Right kidney (tissue), 1 donor: ENCODE data around the gene NCAM2.
"Not testable (repeated sequence)": the region's sequence is repeated elsewhere in the genome, so short reads cannot be mapped to it uniquely, and the experiment has no call there.

ENCODE experiments used
- DNase-seq: peaks from one replicate; pipeline ENCODE4 v3.0.0-alpha.2; 2016

NCAM2 gene

DNA sequence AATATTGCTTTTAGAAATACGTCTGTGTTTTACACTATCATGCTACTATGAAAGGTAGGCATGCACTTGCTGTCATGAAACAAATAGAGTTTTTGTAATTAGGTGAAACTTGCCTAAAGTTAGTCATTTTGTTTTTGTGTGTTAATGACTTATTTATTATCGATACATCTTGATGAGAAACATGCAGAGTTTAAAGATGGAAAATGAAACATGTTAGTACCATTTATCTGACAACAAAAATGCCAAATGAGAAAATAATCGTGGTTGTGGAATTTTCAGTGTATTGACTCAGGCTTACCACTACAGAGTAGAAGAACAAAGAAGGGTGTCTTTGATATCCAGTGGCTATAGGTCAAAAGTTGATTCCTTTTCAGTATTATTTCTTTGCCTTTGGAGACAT lies 105.5 kb downstream of the NCAM2 start:
- DNase-seq, result no peak

- DNase-seq, result no peak
These were observed 111.5 kb downstream of the NCAM2 start for GRCh38 chr21:21109736-21110135.

- DNase-seq, result no peak
These were observed 113.2 kb downstream of the NCAM2 start for GRCh38 chr21:21111309-21111920.

DNA sequence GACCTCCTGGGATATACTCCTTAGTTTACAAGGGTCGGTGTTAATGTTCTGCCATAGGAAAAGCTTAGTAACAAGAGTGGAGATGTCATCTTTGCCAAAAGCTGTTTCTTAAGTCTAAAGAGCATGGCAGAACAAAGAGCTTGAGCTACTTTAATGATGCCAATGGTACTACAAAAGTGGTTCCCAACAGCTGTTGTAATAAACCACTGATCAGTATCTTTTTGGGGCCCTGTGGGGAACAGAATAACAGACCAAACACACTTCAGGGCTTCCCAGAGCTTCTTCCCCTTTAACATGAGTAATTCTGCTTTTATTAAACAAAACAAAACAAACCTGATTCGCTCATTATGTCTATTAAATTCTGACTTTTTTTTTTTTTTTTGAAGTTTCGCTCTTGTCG lies 116.3 kb downstream of the NCAM2 start:
- DNase-seq, result no peak

GRCh38 chr21:21119091-21119490 lies 120.9 kb downstream of the NCAM2 start:
- no peak for DNase-seq

- DNase-seq, result no peak
These were observed 124.5 kb downstream of the NCAM2 start for GRCh38 chr21:21122680-21123079.

GRCh38 chr21:21132390-21132789 lies 134.2 kb downstream of the NCAM2 start:
- no peak for DNase-seq

GRCh38 chr21:21137986-21138385 lies 139.8 kb downstream of the NCAM2 start:
- DNase-seq, result no peak

- no peak for DNase-seq
These were observed 148.6 kb downstream of the NCAM2 start for GRCh38 chr21:21146587-21147373.

- no peak for DNase-seq
These were observed 149.2 kb downstream of the NCAM2 start for GRCh38 chr21:21147374-21147745.

- DNase-seq, result no peak
These were observed 149.8 kb downstream of the NCAM2 start for GRCh38 chr21:21148009-21148408.

GRCh38 chr21:21148514-21148913 lies 150.3 kb downstream of the NCAM2 start:
- no peak for DNase-seq

DNA sequence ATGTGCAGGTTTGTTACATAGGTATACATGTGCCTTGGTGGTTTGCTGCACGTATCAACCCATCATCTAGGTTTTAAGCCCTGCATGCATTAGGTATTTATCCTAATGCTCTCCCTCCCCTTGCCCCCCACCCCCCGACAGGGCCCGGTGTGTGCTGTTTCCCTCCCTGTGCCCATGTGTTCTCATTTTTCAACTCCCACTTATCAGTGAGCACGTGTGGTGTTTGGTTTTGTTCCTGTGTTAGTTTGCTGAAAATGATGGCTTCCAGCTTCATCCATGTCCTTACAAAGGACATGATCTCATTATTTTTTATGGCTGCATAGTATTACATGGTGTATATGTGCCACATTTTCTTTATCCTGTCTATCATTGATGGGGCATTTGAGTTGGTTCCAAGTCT lies 151.2 kb downstream of the NCAM2 start:
- DNase-seq, result not testable (repeated sequence)

GRCh38 chr21:21151231-21151630 lies 153.0 kb downstream of the NCAM2 start:
- no peak for DNase-seq

- DNase-seq, result no peak
These were observed 158.2 kb downstream of the NCAM2 start for GRCh38 chr21:21156397-21156796.

DNA sequence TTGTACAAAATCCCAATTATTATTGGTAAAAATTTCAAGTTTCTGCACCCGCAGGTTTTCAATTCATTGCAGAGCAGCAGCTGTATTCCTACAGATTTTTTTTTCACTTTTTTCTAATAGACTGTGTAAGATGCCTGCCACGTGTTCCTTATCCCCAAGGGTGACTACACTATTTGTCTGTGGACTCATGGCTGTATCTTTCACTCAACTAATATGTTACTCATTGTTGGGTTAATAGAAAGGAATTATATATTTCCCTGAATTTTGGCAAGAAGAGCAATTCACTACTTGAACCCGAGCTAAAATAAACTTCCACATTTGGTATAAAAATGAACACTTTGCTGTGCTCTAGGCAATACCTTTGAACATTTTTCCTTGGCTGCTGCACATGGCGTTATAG lies 158.7 kb downstream of the NCAM2 start:
- no peak for DNase-seq

DNA sequence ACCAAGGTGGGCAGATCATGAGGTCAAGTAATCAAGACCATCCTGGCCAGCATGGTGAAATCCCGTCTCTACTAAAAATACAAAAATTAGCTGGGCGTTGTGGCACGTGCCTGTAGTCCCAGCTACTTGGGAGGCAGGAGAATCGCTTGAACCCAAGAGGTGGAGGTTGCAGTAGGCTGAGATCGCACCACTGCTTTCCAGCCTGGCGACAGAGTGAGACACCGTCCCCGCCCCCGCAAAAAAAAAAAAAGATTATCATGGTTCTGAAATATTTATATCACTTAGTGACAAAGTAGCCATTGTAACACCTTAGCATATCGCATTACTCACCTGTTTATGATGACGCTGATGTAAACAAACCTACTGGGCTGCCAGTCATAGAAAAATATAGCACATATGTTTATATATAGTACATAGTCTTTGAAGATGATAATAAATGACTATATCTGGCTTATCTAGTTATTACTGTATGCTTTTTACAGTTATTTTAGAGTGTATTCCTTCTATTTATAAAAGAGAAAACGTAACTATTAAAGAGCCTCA lies 160.2 kb downstream of the NCAM2 start:
- no peak for DNase-seq

DNA sequence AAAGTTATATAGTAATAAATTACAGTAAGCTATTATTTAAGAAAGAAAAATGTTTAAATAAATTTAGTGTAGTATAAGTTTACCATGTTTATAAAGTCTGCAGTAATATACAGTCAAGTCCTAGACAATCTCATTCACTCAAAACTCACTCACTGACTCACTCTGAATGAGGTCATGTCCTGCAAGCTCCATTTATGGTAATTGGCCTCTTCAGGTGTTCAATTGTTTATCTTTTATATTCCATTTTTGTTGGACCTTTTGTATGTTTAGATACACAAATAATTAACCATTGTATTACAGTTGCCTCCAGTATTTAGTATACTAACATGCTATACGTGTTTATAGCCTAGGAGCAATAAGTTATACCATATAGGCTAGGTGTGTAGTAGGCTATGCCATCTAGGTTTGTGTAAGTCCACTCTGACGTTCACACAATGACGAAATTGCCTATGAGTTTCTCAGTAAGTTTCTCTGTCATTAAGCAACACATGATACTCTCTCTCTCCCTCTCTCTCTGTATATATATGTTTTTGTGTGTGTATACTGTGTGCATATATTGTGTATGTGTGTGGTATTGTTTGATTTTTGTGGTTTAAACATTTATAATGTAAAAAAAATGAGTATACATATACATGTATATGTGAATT lies 161.2 kb downstream of the NCAM2 start:
- DNase-seq, result no peak

DNA sequence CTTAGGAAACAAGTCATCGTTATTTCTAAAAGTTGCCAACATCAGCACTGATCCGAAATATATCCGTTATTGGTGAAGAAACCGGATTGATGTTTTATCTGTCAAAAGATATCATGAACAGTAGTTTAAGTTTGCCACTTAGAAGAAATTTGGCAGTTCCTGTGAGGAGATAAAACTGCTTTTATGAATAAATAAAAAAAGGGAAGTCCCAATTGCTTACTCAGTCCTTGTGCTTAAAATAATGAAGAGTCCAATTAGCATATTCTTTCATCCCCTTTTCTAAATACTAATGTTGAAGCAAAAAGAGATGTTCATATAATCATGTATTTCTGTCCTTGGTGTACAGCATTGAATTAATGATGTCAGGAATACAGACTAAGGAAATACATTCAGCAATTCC lies 164.6 kb downstream of the NCAM2 start:
- no peak for DNase-seq

DNA sequence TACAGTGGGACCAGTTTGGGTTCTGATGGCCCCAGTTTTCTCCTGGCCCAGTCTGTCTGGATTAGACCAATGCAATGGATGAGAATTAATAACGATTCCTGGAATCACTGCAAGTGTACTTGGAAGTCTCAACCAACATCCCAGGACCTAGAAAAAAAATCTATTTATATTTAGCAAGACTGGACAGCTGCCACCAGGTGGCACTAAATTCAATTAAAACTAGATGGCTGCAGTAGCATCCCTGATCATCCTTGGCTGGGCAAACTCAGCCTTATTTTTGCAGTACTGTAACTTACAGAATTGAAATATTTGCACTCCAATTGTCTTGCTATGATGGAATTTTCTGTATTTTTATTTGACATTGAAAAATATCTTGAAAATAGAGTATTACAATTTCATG lies 165.7 kb downstream of the NCAM2 start:
- DNase-seq, result no peak

GRCh38 chr21:21165063-21165645 lies 166.9 kb downstream of the NCAM2 start:
- no peak for DNase-seq

DNA sequence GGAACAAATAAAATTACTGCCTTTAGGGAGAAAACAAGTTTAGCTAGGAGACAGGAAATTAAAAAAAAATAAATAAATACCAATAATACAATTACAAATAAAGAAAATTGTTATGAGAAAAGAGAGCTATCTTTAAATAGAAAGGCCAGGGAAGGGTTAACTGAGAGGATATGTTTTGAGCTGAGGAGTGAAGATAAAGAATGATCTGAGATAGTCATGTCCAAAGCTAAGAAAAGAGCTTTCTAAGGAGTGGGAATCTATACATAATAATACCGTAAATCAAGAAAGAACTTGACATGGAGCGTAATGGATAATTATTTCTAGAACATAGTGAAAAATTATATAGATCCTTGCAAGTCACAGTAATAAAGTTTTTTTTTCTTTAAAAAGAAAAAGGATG lies 176.5 kb downstream of the NCAM2 start:
- no peak for DNase-seq

DNA sequence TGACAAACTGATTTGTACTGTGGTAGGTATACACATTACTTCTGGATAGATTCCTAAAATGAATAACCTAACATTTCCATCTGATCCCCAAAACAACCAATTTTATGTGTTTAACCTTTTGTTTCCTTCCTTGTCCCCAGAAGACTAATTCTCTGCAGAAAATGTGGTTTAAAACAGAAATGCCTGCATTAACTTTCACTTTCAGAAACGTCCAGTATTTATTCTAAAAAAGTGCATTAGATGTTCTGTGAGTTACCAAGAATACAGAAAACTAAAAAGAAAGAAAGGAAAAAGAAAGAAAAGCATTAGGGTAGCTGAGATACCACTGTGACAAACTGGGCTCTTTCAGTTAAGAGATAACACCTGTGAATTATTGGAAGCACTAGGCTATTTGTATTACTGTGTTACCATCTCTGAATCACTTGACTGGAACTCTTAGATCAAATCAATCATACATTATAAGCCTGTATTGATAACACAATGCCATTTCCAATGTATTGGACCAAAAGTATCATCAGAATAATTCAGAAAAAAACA lies 177.7 kb downstream of the NCAM2 start:
- no peak for DNase-seq
